Skeletal muscle tissue (tissue), 4 donors: ENCODE data around the gene SLC41A3. TPM values are rescaled to one million over a fixed set of nuclear protein-coding genes. Genes with fewer than 3 reads are reported as not detected.
"Not testable (repeated sequence)": the region's sequence is repeated elsewhere in the genome, so short reads cannot be mapped to it uniquely, and the experiment has no call there.

Experiments used
- H3K27ac ChIP-seq: one replicate; pipeline ENCODE4 v1.7.0; 2013; ENCODE audit warnings: mild to moderate bottlenecking, low read depth, low read length, inconsistent platforms
- H3K27me3 ChIP-seq, 3 donors: one replicate each; pipeline ENCODE4 v1.7.0; 2013; ENCODE audit warnings: low read length in 3 of 3; ENCODE audit not compliant: control insufficient read depth in 3 of 3, insufficient read depth in 3 of 3
- H3K36me3 ChIP-seq, 3 donors: one replicate each; pipeline ENCODE4 v1.7.0; 2013; ENCODE audit warnings: low read length in 3 of 3; ENCODE audit not compliant: control insufficient read depth in 3 of 3, insufficient read depth in 3 of 3
- H3K4me1 ChIP-seq, 3 donors: one replicate each; pipeline ENCODE4 v1.7.0; 2013; ENCODE audit warnings: low read length in 3 of 3, mild to moderate bottlenecking in 3 of 3; ENCODE audit not compliant: control insufficient read depth in 3 of 3, insufficient read depth in 3 of 3
- H3K4me3 ChIP-seq, 3 donors: one replicate each; pipeline ENCODE4 v1.7.0; 2013; ENCODE audit warnings: low read length in 3 of 3
- H3K9ac ChIP-seq, 3 donors: one replicate each; pipeline ENCODE4 v1.7.0; 2013; ENCODE audit warnings: low read length in 3 of 3, mild to moderate bottlenecking in 3 of 3, moderate library complexity in 2 of 3, low read depth in 1 of 3
- H3K9me3 ChIP-seq, 3 donors: one replicate each; pipeline ENCODE4 v1.7.0; 2013; ENCODE audit warnings: low read length in 3 of 3; ENCODE audit not compliant: control insufficient read depth in 3 of 3
- total RNA-seq: library from RNA; depleted of rRNA; stranded (reverse); fragments of >200 nt; gene quantifications from one replicate; pipeline ENCODE4 v1.2.3, GENCODE V29; 2014
- donor health status: Osteomylitis.

SLC41A3 gene
- total RNA-seq, 1 donor from 2014 or later, result 31.3 TPM

DNA sequence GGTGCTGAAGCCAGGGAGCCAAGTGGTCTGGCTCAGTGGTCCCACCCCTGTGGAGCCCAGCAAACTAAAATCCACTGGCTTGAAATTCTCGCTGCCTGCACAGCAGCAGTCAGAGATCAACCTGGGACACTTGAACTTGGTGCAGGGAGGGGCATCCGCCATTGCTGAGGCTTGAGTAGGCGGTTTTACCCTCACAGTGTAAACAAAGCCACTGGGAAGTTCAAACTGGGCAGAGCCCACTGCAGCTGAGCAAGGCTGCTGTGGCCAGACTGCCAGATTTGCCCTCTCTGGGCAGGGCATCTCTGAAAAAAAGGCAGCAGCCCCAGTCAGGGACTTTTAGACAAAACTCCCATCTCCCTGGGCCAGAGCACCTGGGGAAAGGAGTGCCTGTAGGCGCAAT is 87.2 kb downstream of the SLC41A3 start:
- H3K9me3 ChIP-seq, H3K4me3 ChIP-seq, H3K27me3 ChIP-seq, H3K4me1 ChIP-seq, H3K27ac ChIP-seq, H3K9ac ChIP-seq, H3K36me3 ChIP-seq: not testable (repeated sequence)

DNA sequence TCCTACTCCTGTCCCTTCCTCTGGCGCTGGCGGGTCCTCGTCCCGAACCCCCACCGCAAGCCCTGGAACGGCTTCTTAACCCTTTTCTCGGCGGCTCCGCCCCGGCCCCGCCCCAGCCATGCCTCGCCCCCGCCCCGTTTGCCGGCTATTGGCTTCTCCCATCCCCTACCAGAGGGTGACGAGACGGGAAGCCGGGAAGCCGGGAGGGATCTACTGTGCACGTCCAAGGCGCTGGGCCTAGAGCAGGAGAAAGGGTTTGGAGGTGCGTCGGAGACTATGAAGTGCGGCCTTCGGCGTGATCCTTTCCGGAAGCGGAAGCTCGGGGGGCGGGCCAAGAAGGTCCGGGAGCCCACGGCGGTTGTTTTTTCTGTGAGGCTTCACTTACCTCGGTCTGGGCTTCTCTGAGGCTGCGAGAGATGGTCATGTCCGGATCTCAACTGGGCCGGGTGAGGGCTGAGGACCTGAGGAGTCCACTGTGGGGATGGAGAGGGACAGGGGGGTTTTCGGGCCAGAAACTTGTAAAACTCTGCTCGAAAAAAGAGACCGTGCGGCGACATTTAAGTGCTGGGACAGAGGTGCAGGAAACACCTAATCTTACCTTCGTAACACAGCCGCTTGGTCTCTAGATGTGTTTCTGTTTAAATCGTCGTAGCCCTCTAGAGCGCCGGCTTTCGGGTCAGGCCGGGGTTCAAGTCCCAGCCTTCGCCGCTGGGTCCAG is 93.5 kb downstream of the SLC41A3 start:
- no peaks in the 10 kb centered on the region for H3K36me3 ChIP-seq
- no peaks in the 10 kb centered on the region for H3K9me3 ChIP-seq
- no peaks in the 10 kb centered on the region for H3K27me3 ChIP-seq
- peak overlapping the region; percentile 85 to 94 (median 90) for H3K9ac ChIP-seq
- peaks cover 0 to 15% (median 8%) of the 10 kb centered on the region in 3 donors for H3K4me1 ChIP-seq
- peak overlapping the region; percentile 79 to 81 (median 80) for H3K4me3 ChIP-seq
- peak overlapping the region; percentile 89 for H3K27ac ChIP-seq

DNA sequence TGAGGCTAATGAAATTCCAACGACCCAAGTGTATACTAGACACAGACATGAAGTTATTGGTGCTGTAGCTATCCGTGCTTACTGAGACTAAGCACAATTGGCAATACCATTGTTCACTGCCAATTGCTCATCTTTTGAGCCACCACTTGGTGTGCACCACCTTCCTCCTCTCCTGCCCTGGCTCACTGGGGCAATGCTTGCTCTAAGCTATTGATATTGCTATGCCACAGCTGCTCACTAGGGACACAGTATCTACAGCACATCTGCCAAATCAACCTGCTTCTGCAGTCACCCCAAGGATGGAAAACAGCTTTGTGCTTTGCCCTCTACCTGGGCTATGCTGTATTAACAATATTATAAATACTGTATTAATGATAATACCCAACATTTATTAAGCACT is 99.0 kb downstream of the SLC41A3 start:
- H3K27me3 ChIP-seq, H3K9me3 ChIP-seq, H3K36me3 ChIP-seq, H3K4me3 ChIP-seq, H3K4me1 ChIP-seq, H3K9ac ChIP-seq, H3K27ac ChIP-seq: not testable (repeated sequence)

DNA sequence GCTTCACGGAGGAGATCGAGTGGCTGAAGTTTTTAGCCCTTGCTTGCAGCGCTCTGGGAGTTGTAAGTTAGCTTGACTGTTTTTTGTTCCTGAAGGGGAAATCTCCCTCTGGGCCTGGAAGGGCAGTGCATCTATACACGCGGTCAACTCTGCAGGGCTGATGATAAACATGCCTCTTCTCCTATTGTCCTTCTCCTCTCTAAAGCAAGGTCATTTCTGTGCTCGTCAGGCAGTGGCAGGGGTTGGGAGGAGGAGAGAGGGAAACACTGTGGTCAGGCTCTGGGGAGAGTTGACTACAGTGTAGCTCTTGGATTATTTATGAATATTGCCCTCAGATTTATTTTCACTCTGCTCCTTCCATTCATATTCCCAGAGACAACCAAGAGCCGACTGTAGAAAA is 106.8 kb downstream of the SLC41A3 start:
- not testable (repeated sequence) for H3K4me1 ChIP-seq, H3K36me3 ChIP-seq, H3K9ac ChIP-seq, H3K4me3 ChIP-seq, H3K27ac ChIP-seq, H3K9me3 ChIP-seq, H3K27me3 ChIP-seq

DNA sequence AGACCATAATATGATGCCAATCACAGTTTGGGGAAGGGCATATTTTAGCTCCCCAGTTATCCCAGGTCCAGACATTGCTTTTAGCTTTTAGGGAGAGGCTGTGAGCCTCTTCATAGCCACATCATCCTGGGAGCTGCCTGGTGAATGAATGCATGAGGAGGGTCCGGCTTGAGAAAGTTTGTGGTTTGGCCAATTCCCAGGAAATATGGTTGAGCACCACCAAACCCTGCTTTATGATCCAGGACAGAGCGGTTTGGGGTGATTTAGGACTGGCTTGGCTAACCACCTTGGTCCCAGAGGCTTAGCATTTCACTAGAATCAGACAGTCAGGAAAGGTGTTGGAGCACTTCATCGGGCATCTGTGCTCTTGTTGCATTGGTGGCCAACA is 107.9 kb downstream of the SLC41A3 start:
- not testable (repeated sequence) for H3K36me3 ChIP-seq, H3K9me3 ChIP-seq, H3K27ac ChIP-seq, H3K4me1 ChIP-seq, H3K27me3 ChIP-seq, H3K4me3 ChIP-seq, H3K9ac ChIP-seq

DNA sequence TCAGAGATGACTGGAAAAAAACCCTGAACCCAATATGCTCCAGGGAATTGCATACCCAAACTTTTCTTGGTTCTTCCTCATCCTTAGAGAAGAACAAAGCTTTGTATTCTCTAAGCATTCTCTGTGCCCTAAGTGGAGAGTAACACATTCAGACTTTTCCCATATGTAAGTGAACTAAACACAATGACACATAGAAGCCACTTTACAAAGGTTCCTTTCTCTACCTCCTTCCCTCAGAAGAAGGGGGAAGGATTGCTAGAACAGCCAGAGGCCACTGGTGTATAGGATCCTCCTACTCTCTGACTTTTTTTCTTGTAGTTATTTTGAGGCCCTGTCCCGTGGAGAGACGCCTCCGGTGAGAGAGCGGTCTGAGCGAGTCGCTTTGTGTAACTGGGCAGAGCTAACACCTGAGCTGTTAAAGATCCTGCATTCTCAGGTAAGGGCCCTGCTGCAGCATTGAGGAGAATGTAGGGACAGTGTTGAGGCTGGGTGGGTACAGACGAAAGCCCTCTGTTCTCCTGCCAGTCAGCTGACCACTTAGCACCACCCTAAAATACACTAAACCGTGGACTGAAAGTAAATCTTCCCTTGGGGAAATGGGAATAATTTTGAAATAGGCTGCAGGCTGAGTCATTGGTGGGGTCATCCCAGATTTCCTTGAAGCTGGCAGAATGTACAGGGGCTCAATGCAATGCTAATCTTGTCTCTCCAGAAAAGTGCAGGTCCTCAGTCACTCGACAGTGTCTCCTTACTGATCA is 108.5 kb downstream of the SLC41A3 start:
- H3K27me3 ChIP-seq, H3K27ac ChIP-seq, H3K4me3 ChIP-seq, H3K9me3 ChIP-seq, H3K4me1 ChIP-seq, H3K36me3 ChIP-seq, H3K9ac ChIP-seq: not testable (repeated sequence)

DNA sequence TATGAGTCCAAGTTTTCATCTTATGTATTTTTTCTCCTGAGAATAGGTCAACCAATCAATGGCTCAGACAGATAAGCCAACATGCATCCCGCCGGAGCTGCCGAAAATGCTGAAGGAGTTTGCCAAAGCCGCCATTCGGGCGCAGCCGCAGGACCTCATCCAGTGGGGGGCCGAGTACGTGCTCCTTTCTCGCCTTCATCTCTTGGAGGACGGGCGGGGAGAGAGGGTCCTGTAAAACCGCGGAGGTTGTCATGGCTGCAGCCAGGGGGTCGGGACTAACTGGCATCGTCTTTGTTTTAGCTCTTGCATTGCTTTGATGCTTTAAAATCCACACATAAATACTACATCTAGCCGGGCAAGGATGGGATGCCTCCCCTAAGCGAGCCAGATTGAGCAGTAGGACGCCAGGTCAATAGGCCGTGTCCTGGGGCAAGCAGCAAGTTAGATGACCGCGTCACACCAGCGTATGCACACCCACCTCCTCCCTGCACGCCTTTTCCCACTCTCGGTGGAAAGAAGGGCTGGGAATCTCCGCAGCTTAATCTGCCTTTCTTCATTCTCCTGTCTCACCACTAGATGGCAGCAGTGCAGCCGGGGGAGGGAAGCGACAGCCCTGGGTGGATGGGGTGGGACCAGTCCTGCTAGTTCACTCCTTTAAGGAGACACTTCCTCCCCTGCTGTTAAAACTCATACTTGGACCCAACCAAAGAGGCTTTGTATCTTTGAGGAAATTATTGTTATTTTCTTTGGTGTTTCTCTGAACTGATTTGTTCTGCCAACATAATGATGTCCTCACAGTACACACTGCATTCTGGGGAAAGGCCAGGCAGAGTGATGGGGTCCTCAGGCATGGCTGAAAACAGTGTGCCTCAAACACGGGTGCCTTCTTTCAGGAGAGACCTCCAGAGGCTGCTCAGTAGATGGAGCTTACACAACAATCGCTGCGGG is 111.7 kb downstream of the SLC41A3 start:
- H3K27ac ChIP-seq, H3K9me3 ChIP-seq, H3K36me3 ChIP-seq, H3K4me1 ChIP-seq: not testable (repeated sequence)
- Histone ChIP-seq H3K27me3 (peaks cover 4 to 11% (median 5%) of the 10 kb centered on the region in 3 donors), H3K4me3 (peak overlapping the region; percentile 30 to 65 (median 56)), H3K9ac (peak overlapping the region in 1 of 3 donors; percentile 32)

DNA sequence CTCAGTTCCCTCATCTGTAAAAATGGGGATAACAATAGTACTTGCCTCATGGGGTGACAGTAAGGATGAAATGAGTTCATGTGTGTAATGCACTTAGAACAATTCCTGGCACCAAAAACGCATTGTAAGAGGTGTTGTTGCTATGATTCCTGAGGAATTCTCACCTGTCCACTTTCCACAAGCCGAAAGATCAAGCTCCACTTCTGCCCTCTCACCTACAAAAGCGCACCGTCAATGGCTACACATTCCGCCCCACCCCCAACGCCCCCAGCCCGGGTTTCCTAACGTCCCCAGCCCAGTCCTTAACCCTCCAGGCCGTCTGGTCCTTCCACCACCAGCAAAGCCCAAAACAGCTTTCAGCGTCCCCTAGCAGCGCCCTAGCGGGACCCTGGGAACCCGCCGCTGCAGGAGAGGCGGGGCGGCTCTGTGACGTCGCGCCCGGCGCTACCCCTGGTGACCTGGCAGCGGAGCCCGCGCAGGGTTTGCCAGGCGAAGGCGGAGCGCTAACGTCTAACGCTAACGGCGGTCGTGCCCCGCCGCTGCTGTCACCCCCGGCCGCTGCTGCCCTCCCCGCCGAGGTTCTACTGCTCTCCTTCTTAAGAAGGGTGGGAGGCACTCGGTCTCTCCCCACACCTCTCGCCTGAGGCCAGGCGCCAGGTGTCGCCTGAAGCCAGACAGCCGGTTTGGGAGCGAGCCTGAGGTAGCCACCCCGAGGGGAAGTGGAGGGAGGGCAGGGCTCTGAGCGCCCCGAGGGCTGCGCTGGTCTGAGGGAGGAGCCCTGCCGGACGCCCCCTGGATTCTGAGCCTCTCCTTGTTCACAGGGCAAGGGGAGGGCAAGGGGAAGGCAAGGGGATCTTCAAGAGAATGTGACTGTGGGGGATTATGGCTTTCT is 115.0 kb downstream of the SLC41A3 start, which contains the start of gene ROPN1B:
Gene ROPN1B, plus strand, starts transcription at position 478 of the 892 bp plus-strand sequence. CDS start 2,877 bp downstream, outside the sequence.
- not testable (repeated sequence) for H3K4me3 ChIP-seq

DNA sequence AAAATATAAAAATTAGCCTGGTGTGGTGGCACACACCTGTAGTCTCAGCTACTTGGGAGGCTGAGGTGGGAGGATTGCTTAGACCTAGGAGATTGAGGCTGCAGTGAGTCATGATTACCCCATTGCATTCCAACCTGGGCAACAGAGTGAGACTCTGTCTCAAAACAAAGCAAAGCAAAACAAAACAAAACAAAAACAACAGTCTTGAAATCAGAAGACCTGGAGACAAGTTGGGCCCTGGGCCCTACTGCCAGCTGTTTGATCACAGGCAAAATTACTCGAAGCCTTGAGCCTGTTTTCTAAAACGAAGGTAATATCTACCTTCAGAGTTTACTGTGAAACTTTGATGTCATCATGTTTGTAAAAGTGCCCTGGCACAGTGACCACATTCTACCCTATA is 115.8 kb downstream of the SLC41A3 start:
- not testable (repeated sequence) for H3K36me3 ChIP-seq, H3K27ac ChIP-seq, H3K4me3 ChIP-seq, H3K4me1 ChIP-seq, H3K9me3 ChIP-seq, H3K9ac ChIP-seq
- peaks cover 4 to 11% (median 5%) of the 10 kb centered on the region in 3 donors for H3K27me3 ChIP-seq

More for the DNA sequence above, 115.0 kb downstream of the SLC41A3 start, which contains the start of gene ROPN1B:
- peaks cover 4 to 11% (median 5%) of the 10 kb centered on the region in 3 donors for H3K27me3 ChIP-seq
- not testable (repeated sequence) for H3K36me3 ChIP-seq, H3K9me3 ChIP-seq, H3K27ac ChIP-seq, H3K9ac ChIP-seq, H3K4me1 ChIP-seq
